Stimulated activated naive CD4-positive, alpha-beta T cell (primary cell): ENCODE measurements around the gene PDHB.
"Not testable (repeated sequence)": the region's sequence is repeated elsewhere in the genome, so short reads cannot be mapped to it uniquely, and the experiment has no call there.

Experiments used
- DNase-seq, 6 experiments: peaks; one replicate each; lab custom pipeline; 2025; lab: John Stamatoyannopoulos, UW

Gene PDHB

GRCh38 chr3:58433400-58434167 is at the start of gene PDHB:
Gene PDHB, minus strand, starts transcription at chr3:58433832. Its CDS starts 23 bp downstream, at chr3:58433809.
- DNase-seq: peak; percentile 77 to 97 (median 92)

DNA sequence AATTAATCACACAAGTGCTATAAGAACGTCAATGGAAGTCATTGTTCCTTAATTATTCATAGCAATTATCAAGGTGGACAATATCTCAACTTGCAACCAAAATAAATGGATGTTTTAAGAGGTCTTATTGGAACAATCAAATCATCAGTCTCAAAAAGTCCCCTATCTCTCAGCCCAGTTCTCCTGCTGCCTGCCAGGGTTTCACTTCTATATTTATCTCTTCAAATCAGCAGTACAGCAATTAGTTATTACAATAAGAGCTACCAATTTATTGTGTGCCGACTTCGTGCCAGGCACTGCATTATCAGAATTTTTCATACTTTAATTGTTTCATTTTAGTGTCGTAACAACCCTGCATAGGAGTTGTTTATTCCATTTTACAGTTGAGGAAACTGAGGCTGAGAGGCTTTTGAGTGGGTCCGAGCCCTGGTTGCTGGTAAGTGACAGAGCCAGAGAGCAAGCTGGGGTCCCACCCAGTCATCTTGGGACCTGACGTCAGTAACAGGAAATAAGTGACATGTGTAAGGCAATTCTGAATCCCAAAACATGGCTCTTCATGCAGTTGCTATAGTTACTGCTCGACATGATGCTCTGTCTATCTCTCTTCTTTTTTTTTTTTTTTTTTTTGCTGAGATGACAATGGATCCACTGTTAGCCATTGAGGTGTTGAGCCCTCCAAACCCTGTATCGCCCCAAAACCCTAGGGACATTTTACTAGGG is 49.4 kb upstream of the PDHB start:
- DNase-seq: no peak

- no peak for DNase-seq
Measured at GRCh38 chr3:58480309-58480708, 46.7 kb upstream of the PDHB start.

- DNase-seq: no peak
Measured at GRCh38 chr3:58478781-58479180, 45.1 kb upstream of the PDHB start.

DNA sequence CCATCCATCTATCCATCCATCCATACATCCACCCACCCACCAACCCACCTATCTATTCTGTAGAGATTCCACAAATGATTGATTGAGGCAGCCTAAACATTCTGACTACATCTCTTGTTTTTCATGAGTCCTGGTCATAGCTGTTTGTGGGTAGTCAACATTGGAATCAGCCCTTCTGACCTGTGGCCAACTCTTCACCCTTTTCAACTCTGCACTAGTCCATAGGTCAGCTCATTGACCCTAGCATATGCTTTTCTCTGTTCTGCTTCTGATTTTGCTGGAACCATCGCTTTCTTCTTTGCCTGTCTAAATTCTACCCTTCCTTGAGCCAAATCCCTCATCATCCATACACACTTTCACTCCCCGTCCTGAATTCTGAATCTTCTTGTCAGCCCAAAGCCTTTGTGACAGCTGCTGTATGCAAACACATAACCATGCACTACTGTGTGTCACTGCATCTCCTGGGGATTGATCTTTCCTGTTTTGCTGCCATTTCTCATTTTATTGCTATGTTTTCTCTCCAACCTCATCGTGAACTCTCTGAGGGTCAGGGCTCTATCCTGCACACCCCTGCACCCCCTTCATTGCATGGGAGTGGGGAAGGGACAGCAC is 41.4 kb upstream of the PDHB start:
- DNase-seq: no peak

GRCh38 chr3:58474348-58474911 is 40.8 kb upstream of the PDHB start:
- DNase-seq: no peak

GRCh38 chr3:58473275-58473674 is 39.6 kb upstream of the PDHB start:
- no peak for DNase-seq

GRCh38 chr3:58471025-58471887 is 37.6 kb upstream of the PDHB start:
- no peak for DNase-seq

DNA sequence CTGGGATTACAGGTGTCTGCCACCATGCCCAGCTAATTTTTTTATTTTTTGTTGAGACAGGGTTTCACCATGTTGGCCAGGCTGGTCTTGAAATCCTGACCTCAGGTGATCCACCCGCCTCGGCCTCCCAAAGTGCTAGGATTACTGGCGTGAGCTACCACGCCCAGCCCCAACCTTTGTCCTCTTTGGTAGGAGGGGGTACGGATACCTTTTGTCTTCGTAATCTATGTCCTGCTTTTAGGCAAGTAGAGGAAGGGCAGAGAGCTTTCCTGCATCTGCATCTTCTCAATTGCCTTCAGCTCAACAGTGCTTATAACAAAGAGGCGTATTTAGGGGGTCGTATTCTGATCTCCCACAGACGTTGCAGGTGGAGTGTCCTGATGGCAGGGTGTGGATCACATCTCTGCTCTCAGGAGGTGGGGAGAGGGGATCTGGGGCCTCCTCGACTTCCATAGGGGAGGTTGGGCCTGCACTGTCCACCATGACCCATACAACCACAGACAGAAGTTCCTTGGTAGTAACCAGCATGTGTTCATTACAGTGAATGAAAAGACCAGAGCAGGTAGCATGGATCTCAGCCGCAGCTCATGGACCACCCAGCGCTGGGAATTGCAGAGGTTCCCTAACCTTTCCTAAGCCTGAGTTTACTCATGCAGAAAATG is 36.9 kb upstream of the PDHB start:
- DNase-seq: no peak

- DNase-seq: no peak
Measured at GRCh38 chr3:58469096-58469495, 35.5 kb upstream of the PDHB start.

GRCh38 chr3:58466899-58467563 is 33.4 kb upstream of the PDHB start:
- no peak for DNase-seq

- no peak for DNase-seq
Measured at GRCh38 chr3:58464866-58465265, 31.2 kb upstream of the PDHB start.

DNA sequence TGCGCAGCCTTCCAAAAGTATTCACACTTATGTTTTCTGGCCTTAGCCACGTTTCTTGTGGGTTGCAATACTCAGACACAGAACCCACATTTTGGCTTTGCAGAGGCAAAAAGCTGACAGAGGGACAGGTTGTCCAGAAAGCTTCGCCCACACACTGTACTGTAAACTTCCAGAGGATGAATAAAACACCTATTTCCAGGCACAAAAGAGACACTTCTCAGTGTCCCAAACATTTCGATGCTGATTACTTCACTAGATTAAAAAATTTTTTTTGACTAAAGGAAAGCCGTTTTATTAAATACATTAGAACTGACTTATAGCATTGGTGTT is 30.3 kb upstream of the PDHB start:
- DNase-seq: no peak

DNA sequence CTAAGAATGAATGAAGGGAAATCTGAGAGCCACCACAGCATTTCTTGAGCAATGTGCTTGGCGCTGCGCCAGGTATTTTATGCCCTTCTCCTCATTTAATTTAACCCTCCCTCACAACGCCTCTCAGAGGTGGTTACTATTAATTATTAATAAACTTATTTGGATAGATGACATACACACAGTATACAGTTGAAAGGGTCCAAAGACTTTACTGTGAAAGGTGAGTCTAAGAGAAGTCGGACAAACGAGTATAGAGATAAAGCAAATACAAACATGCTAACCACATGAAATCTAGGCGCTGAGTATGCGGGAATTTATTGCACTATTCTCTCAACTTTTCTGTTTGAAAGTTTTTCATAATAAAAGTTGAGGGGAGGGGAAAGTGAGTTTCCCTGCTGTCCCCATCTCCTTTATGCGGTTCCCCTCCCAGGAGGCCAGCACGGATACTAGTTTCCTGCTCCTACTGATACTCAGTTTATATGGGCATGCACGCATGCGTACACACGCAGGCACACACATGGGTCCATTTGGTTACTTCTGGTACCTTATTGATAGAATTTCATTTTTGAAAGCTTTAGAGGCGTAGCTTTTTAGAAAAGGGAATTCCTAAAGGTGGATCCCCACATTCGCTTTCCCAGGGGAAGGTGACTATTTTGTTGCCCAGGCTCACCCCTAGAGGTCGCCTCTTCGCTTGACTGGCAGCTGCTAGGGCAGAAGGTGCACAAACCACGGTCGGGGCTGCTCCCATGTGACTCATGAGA is 29.7 kb upstream of the PDHB start:
- peak; percentile 7 to 35 (median 14) for DNase-seq

DNA sequence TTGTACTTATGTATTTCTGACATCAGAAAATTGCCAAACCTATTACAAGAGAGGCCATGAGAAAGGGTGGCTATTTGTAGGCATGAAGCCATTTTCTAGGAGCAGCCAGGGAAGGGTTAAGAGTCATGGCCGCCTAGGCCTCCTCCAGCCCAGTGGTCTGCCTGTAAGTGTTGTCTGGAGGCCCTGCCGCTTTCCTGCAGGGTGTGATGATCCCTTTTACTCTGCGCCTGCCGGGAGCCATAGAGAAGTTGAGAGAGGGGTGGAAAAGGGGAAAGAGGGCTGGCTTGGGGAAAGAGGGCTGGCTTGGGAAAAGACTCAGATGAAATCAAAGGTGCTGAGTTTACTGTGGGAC is 29.2 kb upstream of the PDHB start:
- no peak for DNase-seq

DNA sequence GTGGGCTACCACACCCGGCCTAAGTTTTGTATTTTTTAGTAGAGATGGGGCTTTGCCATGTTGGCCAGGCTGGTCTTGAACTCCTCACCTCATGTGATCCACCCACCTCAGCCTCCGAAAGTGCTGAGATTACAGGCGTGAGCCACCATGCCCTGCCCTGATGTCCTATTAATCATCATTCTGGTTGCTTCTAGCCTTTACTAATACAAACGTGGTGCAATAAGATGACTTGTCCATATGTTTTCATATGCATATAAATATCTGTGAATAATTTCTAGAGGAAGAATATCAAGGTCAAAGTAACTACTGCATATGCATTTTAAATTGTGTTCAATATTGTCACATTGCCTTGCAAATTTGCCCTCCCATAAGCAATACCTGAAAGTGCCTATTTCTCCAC is 25.5 kb upstream of the PDHB start:
- no peak for DNase-seq

DNA sequence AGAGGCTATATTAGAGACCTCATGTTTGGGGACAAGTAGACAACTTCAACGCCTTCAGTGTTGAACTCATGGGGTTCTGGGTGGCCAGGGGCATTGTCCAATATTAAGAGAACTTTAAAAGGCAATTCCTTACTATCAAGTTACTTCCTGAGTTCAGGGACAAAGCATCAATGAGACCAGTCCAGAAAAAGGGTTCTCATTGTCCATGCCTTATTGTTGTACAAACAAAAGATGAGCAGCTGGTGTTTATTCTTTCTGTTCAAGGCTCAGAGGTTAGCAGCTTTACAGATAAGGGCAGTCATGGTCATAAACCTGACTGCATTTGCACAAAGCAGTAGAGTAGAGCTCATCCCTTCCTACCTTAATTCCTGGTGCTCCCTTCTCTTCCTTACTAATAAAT is 18.5 kb upstream of the PDHB start:
- DNase-seq: no peak

DNA sequence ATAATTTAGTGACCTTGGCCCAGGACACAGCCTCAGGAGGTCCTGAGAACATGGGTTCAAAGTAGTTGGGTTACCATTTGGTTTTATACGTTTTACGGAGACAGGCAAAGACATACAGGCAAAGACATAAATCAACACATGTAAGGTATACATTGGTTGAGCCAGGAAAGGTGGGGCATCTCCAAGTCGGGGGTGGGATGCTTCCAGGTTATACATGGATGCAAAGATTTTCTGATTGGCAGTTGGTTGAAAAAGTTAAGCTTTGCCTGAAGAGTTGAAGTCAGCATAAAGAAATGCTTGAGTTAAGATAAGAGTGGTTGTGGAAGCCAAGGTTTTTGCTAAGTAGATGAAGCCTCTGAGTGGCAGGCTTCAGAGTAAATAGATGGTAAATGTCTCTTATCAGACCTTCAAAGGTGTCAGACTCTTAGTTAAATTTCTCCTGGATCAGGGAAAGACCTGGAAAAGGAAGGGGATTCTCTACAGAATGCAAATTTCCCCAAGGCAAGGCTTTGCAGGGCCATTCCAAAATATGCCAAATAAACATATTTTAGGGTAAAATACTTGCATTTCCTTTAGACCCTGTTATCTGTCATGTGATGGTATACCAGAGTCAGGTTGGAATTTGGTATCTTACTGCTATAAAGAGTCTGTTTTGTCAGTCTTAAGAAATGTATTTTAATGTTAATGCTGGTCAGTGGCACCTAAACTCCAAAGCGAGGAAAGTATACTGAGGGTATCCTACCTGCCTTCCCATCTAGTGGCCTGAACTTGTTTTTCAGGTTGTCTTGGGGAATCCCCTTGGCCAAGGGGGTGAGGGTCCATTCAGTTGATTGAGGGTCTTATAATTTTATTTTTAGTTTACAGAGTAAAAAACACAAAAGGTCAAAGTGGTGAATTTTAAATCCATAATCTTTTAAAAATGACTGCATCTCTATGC is 8.2 kb upstream of the PDHB start:
- DNase-seq: no peak

DNA sequence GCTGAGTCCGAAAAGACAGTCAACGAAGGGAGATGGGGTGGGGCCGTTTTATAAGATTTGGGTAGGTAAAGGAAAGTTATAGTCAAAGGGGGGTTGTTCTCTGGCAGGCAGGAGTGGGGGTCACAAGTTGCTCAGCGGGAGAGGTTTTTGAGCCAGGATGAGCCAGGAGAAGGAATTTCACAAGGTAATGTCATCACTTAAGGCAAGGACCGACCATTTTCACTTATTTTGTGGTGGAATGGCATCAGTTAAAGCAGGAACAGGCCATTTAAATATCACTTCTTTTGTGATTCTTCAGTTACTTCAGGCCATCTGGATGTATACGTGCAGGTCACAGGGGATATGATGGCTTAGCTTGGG is 7.3 kb upstream of the PDHB start:
- DNase-seq: not testable (repeated sequence)
